Osteocyte (in vitro differentiated cells): Measurements from ENCODE around the gene GRAMD1B. TPM values are rescaled to one million over a fixed set of nuclear protein-coding genes. Genes with fewer than 3 reads are reported as not detected.

ENCODE experiments used
- DNase-seq: peaks from one replicate; pipeline ENCODE4 v3.0.0; 2021; ENCODE audit warnings: mixed read lengths; ENCODE audit not compliant: unreplicated experiment; ENCODE audit errors: extremely low spot score
- H3K27ac Mint-ChIP-seq: one replicate; pipeline ENCODE4 v1.8.0; 2021; ENCODE audit warnings: mild to moderate bottlenecking, mixed read lengths; ENCODE audit not compliant: unreplicated experiment
- H3K27me3 Mint-ChIP-seq: one replicate; pipeline ENCODE4 v1.8.0; 2021; ENCODE audit warnings: mixed read lengths; ENCODE audit not compliant: unreplicated experiment
- H3K36me3 Mint-ChIP-seq: one replicate; pipeline ENCODE4 v1.8.0; 2021; ENCODE audit warnings: mixed read lengths; ENCODE audit not compliant: unreplicated experiment
- H3K4me1 Mint-ChIP-seq: one replicate; pipeline ENCODE4 v1.8.0; 2021; ENCODE audit warnings: mixed read lengths; ENCODE audit not compliant: unreplicated experiment
- H3K4me3 Mint-ChIP-seq: one replicate; pipeline ENCODE4 v1.8.0; 2021; ENCODE audit warnings: mild to moderate bottlenecking, moderate library complexity, mixed read lengths; ENCODE audit not compliant: unreplicated experiment
- H3K9me3 Mint-ChIP-seq: one replicate; pipeline ENCODE4 v1.8.0; 2021; ENCODE audit warnings: mixed read lengths; ENCODE audit not compliant: unreplicated experiment
- total RNA-seq: library from RNA; stranded (reverse); gene quantifications from 2 replicates; pipeline ENCODE4 v1.2.1, GENCODE V29; 2021
- TF ChIP-seq, protein P1 (sequence below): fragments of 200-600 bp; sonication (generic); IDR thresholded peaks from 2 replicates; pipeline ENCODE4 v1.5.0; 2021; ENCODE audit warnings: antibody characterized with exemption, mild to moderate bottlenecking, moderate library complexity

The GRAMD1B gene
- total RNA-seq, 1 donor from 2014 or later: 1.9 TPM

DNA sequence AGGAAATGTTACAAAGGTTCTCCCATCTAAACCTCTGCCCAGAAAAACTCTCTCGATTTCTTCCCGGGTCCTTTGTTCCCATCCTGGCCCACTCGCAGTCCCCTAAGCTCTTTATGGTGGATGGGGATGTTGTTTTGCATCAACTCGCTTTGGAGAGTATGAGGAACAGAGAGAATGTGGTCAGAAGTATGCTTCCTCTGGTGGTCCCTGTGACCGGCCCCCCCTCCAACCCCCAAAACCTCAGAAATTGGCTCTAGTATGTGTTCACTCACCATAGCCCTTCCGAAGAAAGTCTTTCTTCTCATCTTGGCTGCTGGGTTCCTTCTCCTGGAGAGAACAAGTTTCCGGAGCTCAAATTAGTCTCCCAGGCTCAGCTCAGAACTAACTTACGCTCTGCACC is 54.4 kb downstream of the GRAMD1B start:
- Mint-ChIP-seq H3K4me3 (no peak overlapping the region), H3K4me1 (no peaks in the 10 kb centered on the region), H3K9me3 (no peaks in the 10 kb centered on the region), H3K27me3 (no peaks in the 10 kb centered on the region), H3K36me3 (no peaks in the 10 kb centered on the region), H3K27ac (no peak overlapping the region)
- no peak for DNase-seq
- TF ChIP-seq, protein P1, sequence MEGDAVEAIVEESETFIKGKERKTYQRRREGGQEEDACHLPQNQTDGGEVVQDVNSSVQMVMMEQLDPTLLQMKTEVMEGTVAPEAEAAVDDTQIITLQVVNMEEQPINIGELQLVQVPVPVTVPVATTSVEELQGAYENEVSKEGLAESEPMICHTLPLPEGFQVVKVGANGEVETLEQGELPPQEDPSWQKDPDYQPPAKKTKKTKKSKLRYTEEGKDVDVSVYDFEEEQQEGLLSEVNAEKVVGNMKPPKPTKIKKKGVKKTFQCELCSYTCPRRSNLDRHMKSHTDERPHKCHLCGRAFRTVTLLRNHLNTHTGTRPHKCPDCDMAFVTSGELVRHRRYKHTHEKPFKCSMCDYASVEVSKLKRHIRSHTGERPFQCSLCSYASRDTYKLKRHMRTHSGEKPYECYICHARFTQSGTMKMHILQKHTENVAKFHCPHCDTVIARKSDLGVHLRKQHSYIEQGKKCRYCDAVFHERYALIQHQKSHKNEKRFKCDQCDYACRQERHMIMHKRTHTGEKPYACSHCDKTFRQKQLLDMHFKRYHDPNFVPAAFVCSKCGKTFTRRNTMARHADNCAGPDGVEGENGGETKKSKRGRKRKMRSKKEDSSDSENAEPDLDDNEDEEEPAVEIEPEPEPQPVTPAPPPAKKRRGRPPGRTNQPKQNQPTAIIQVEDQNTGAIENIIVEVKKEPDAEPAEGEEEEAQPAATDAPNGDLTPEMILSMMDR: no peak

GRCh38 chr11:123487157-123487744 is 57.2 kb downstream of the GRAMD1B start:
- Mint-ChIP-seq H3K4me1 (no peaks in the 10 kb centered on the region), H3K9me3 (no peaks in the 10 kb centered on the region), H3K36me3 (no peaks in the 10 kb centered on the region), H3K4me3 (no peak overlapping the region), H3K27ac (no peak overlapping the region), H3K27me3 (no peaks in the 10 kb centered on the region)
- TF ChIP-seq, protein P1: no peak
- no peak for DNase-seq

DNA sequence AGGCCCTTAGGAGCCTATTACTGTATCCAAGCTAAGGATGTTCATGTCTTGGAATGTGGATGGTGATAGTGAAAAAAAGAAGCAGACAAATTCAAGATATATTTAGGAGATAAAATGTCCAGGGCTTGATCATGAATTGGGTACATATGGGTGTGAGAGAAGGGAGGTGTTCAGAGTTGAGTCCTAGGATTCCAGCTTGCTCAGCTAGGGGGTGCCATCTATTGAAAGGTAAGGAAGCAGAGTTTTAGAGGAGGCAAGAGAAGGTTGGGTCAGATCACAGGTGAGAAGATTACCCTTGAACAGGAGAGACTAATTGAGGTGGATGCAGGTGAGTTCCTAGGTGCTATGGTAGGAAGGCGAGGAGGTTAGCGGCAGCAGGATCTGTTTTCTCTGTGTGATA is 60.5 kb downstream of the GRAMD1B start:
- H3K27me3 Mint-ChIP-seq: no peaks in the 10 kb centered on the region
- peaks cover 8% of the 10 kb centered on the region for H3K4me1 Mint-ChIP-seq
- H3K36me3 Mint-ChIP-seq: no peaks in the 10 kb centered on the region
- H3K27ac Mint-ChIP-seq: no peak overlapping the region
- TF ChIP-seq, protein P1: no peak
- no peak overlapping the region for H3K4me3 Mint-ChIP-seq
- DNase-seq: no peak
- no peaks in the 10 kb centered on the region for H3K9me3 Mint-ChIP-seq

DNA sequence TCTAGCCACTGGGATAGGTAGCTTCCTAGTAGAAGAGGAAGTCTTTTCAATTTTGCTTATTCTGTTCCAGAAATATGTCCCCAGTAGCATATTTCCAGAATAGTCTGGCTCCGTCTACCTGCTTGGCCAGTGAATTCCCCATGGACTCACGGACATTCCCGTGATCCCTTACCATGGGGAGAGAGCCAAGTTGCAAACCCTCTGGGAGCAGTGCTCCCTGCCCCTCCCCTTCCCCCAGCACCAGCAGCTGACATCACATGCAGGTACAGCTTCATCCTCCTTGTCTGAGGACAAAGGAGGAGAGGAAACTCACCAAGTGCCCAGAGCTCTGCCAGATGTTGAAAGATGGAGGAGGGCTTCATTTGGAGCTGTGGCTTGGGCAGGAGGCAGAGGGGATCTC is 61.2 kb downstream of the GRAMD1B start:
- Mint-ChIP-seq H3K27me3 (no peaks in the 10 kb centered on the region), H3K4me1 (peaks cover 8% of the 10 kb centered on the region), H3K27ac (no peak overlapping the region), H3K9me3 (no peaks in the 10 kb centered on the region), H3K4me3 (no peak overlapping the region), H3K36me3 (no peaks in the 10 kb centered on the region)
- no peak for DNase-seq
- TF ChIP-seq, protein P1: no peak

DNA sequence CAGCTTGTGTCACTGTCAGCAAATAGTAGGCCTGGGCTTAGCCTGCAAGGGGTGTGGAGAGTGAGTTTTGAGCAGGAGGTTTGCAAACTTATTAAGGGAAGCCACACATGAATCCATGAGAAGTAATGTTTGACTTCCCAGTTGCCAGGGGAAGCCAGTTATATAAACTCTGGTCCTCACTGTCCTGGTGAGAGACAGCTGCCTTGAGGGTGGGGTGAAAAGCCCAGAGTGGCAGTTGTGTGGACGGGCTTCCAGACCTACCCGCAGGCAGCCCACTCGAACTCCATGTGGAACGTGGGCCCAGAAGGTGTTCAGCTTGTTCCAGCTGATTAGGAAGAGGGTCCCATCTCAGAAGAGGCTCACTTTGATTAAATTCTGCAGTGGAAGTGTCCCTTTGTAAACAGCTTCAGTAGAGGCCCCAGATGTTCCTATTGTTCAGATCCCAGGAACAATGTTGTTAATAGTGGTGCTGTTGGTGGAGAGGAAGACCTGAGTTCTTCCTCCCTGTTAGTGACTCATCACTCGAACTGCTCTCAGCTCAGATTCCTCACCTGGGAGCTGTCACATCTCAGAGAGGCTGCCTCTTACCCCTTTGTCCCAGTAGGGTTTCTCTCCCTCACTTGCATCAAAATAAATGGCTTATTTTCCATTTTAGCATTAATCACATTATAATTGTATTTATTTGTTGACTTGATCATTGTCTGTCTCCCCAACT is 63.4 kb downstream of the GRAMD1B start:
- TF ChIP-seq, protein P1: no peak
- H3K27me3 Mint-ChIP-seq: no peaks in the 10 kb centered on the region
- H3K27ac Mint-ChIP-seq: no peak overlapping the region
- no peak for DNase-seq
- peaks cover 8% of the 10 kb centered on the region for H3K4me1 Mint-ChIP-seq
- no peak overlapping the region for H3K4me3 Mint-ChIP-seq
- no peaks in the 10 kb centered on the region for H3K9me3 Mint-ChIP-seq
- no peaks in the 10 kb centered on the region for H3K36me3 Mint-ChIP-seq
